ENCODE data around the gene RASD2. TPM values are rescaled to one million over a fixed set of nuclear protein-coding genes. Genes with fewer than 3 reads are reported as not detected.

RASD2 gene
- total RNA-seq, 1 donor from 2014 or later, result 0.45 TPM

DNA sequence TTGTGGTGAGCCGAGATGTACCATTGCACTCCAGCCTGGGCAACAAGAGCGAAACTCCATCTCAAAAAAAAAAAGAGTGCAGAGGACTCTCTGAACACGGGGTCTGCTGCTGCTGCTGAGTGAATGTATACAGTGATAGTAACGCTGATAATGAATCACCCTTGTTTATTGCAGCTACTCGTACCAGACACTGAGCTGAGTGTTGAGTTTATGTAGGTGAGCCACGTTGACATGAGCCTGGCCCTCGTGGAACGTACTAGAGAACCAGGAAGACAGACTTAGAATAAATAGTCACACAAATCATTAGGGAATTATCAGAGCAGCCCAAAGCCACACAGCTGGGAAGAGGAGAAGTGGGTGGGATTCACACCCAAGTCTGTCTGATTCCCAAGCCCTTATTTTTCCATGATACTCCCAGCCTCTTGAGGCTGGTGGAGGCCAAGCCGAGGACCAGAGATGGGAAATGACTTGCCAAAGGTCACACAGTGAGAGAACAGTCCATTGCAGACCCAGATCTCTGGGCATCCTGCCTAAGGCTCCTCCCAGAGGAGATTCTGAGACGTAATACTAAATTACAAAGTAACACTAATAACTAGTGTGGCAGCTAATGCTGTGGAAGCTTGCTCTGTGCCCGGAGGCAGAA lies 41.7 kb downstream of the RASD2 start:
- no peak for DNase-seq (ENCODE audit: low read depth)

DNA sequence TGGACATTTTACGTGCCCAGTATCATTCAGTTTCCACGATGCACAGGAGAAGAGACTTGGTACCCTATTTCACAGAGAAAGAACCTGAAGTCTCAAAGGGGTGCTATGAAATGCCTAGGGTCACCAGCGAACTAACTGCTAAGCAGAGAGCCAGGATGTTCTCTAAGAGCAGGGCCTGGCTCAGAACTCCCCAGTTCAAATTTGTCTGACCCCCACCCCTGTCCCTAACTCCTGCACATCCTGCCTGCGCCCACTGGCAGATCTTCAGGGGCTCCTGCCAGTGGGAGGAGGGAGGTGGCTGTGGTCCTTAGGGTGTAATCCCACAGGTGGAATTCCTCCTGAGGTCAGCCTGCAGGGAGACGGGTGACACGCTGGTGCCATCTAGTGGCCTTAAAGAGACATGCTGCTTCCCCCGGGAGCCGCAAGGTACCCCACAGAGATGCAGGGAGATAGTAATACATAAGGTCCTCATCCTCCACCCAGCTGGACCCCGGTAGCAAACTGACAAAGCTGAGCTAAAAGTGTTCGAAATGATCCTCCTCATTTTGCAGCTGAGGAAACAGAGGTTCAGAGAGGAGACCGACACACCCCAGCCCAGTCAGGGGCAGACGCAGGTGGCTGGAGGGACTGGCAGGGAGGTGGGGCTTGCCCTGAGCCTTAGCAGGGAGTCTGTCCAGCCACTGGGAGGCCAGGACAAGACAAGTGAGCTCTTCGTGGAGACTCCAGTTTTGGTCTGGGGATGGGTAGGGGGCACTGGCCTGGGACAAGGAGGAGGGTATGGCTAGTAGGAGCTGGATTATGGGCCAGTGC lies 42.4 kb downstream of the RASD2 start:
- DNase-seq (ENCODE audit: low read depth), result peak; percentile 68

DNA sequence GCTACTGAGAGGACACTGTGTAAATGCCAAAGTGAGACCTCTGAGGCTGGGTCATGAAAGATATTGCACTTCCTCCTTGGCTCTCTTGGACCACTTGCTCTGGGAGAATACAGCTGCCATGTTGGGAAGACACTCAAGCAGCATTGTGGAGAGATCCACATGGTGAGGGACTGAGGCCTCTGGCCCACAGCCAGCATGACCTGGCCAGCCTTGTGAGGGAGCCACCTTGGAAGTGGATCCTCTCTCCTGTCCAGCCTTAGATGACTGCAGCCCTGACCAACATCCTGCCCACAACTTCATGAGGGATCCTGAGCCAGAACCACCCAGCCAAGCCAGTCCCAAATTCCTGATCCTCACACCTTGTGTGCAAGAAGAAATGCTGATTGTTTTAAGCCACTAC lies 46.1 kb downstream of the RASD2 start:
- DNase-seq (ENCODE audit: low read depth), result no peak

DNA sequence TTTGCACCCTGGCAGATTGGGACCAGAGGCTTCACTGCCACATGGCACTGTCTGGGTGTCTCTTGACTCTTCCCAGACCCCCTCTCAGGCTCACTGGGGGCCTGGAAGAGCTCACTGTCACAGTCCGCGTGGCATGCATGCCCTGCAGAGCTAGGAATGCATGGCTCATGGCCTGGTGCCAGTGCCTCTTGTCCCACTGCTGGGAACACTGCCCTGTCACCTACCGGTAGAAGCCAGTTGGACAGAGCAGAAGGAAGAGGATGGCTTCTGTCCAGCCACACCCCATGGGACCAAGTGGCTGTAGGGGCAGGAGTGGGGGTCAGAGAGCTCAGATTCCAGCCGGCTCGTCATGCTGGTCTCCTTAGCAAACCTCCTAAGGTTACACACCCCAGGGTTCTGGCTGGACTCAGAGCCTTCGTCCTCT lies 46.8 kb downstream of the RASD2 start:
- peak; percentile 57 for DNase-seq (ENCODE audit: low read depth)

DNA sequence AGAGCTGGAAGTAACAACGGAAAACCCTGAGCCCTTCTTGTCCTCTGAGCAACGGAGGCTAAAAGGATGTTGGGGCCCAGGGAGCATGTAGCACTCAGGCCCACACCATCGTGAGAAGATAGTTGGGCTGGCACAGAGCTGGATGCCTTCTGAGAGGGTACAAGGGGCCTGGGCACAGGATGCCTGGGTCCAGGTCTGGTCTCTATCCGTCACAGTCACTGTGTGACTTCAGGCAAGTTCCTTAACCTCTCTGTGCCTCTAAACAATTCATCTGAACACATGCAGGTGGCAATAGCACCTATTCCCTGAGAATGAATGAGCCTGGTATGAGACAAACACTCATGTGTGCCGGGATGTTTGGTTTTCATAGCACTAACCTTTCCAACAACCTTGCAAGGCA lies 47.3 kb downstream of the RASD2 start:
- DNase-seq (ENCODE audit: low read depth), result no peak

DNA sequence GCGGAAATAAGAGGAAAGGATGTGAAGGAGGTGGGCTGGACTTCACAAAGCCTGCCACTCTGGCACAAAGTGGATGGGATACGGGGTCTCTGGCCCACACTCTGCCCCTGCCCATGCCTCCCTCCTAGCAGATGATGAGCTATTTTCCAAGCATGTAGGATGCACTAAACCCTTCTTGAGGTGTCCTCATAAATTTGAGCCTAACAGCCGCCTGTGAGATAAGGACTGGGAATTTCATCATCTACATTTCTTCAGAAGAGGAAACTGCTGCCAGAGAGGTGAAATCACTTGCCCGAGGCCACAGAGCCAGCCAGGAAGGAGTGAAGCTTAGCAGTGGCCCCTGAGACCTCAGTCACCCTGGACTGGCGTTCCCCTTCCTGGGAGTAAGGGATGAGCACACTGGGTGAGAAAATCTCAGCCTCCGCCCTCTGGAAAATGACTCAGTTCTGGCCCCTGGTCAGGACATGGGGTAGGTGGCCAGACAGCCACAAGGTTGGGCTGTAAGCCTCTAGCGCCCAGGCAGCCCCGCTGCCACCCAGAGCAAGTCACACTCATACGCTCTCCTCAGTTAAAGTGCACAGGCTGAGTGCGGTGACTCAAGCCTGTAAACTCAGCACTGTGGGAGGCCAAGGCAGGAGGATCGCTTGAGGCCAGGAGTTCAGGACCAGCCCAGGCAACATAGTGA lies 48.6 kb downstream of the RASD2 start:
- peak; percentile 58 for DNase-seq (ENCODE audit: low read depth)

DNA sequence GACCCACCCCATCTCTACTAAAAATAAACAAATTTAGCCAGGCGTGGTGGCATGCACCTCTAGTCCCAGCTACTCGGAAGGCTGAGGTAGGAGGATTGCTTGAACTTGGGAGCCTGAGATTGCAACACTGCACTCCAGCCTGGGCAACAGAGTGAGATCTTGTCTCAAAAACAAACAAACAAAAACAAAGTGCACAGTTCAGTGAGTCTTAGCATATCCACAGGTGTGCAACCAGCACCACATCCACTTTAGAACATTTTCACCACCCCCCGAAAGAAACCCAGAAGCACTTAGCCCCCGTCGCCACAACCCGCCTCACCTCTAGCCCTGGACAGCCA lies 49.1 kb downstream of the RASD2 start:
- no peak for DNase-seq (ENCODE audit: low read depth)

DNA sequence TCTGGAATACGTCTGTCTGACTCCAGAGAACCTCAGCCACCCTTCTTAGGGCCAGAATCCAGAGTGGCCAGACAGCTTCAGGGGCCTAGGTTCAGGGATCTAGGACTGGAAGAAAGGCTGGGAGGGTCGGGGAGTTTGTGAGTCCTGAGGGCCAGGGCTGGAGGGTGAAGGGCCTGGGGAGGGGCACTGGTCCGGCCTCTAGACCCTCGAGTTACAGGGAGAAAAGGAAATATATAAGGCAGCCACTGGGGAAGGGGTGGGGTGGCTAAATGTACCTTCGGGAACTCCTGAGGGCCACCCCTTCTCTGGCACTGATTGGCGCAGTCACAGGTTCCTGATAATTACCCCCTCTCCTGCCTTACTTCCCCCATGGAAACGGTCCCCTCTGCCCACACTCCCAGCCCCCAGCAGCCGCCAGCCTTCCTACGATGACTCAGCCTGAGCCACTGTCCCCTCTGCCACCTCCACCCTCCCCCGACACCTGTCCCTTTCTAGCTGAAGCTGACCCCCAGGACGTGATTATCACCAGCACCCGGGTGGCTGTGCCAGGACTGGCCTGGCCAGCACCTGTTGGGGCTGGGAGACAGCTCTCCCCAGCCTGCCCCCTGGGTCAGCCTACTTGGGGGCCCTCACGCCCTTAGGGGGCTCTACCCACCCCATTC lies 50.1 kb downstream of the RASD2 start:
- DNase-seq (ENCODE audit: low read depth), result peak; percentile 38

DNA sequence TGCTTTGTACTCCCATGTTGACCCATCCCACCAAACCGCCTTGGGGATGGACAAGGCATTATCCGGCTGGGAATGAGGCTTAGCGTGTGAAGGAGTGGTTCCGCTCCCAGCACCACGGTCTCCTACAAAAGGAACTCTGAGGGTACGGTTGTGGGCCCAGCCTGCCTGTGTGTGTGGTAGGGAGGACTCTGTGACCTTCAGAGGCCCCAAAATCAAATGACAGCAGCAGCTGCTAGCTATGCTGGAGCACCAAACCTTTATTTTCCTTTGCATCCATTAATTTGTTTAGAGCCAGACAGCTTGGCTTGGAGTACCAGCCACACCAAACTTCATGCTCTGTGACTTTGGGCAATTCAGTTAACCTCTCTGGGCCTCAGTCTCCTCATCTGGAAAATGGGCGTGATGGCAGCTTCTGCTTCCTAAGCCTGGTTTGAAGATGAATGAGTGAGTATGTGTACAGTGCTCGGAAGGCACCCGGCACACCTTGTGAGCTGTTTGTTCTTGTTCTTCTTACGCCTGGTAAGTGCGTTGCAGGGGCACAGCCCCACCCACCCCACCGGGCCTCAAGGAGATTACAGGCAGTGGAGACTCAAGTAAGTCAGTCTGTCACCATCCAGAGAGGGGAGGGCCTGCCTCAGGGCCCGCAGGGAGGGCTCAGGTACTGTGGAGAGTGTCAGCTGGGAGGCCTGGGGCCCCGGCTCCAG lies 51.2 kb downstream of the RASD2 start:
- peak; percentile 64 for DNase-seq (ENCODE audit: low read depth)

DNA sequence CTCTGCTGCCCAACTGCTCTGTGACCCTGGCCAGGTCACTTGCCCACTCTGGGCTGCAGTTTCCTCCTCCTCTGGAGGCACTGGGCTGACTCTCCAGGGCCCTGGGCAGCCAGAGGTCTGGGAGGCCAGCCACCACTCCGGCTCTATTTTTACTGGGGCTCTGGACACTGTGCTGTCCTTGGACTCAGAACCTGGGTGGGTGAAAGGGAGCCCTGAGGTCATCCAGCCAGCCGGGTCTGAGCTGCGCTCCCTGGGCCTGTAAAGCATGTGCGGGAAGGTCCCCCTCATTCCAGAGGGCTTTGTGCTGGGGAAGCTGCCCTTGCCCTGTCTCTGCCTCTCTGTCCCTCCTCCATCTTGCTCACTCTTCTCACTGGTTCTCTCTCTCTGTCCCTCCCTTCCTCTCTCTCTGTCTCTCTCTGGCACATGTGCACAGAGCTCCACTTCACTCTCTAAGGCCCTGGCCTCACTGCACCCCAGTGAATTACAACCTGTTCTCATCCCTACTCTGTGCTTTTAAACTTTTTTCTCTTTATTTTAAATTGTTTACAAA lies 51.9 kb downstream of the RASD2 start:
- no peak for DNase-seq (ENCODE audit: low read depth)

DNA sequence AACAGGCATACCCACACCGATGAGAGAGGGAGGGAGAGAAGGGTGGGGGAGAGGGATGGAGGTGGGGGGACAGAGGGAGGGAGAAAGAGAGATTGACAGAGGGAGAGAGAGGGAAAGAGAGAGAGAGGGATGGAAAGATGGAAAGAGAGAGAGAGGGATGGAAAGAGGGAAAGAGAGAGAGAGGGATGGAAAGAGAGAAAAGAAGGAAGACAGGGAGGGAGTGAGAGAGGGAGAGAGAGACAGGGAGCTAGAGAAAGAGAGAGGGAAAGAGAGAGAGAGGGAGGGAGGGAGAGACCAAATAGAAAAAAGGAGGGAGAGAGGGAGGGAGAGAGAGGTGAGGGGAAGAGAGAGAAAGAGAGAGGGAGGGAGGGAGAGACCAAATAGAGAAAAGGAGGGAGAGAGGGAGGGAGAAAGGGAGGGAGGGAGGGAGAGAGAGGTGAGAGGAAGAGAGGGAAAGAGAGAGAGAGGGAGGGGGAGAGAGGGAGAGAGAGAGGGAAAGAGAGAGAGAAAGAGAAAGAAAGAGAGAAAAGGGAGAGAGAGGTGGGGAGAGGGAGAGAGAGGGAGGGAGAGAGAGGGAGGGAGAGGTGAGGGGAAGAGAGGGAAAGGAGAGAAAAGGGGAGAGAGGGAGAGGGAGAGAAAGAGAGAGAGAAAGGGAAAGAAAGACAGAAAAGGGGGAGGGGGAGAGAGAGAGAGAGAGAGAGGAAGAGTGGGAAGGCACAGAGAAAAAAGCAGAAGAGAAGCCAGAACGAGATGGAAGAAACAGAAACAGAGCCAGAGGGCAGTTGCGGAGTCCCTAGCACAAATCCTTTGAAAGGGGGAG lies 52.6 kb downstream of the RASD2 start:
- no peak for DNase-seq (ENCODE audit: low read depth)

DNA sequence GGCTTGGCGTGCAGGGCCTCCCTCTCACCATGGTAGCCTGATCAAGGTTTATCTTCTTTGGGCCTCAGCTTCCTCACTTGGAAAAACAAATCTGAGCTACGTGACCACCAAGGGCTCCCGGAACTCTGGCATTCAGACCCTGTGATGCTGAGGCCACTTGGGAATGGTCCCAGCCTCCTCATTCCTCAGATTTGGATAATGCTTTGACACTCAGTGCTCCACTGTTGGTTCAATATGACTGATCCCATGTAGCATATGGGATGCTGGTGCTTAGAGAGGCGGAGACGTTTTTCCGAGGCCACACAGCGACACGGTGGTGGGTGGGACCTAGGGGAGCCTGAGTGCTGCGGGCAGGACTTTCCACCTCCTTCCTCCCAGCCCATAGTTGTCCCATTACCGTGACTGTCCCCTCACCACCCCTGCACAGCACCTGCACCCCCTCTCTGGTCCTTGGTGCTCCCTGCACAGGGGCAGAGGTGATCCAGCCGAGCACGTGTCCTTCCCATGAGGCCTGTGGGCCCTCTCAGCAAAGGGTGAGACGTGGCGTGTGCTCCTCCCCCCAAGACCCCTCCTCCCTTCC lies 53.4 kb downstream of the RASD2 start:
- DNase-seq (ENCODE audit: low read depth), result no peak

DNA sequence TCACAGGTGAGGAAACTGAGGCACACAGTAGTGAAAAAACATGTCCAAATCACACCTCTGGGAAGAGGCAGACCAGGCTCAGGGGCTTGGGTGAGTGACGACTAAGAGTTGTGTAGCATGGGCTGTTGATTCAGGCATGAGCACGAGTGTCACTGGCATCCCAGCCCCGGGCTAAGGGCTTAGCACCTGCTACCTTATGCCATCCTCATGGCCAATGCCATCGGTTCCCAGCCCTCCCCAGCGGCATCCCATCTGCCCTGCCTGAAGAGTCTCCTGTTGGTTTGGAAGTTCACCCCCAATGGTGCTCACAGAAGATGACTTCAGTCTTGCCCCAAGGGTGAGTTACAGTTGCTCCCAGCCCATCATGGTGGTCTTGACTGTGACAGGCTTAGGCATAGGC lies 54.1 kb downstream of the RASD2 start:
- DNase-seq (ENCODE audit: low read depth), result no peak

DNA sequence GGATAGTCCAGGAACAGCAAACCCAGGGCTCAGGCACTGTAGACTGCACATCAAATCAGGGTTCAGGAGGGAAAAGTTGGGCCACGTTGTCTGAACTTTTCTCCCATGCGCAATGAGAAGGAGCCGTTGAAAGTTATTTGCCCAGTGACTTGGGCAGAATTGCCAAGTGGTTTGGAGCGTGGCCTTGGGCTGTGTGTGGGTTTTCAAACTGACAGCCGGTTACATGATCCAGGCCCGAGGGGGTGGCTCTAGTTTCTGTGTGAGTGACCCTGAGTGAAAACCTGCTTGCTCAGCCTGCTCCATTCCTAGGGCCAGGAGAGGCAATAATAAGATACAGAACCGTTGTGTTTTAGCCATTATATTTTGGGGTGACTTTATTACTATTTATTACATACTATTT lies 56.2 kb downstream of the RASD2 start:
- DNase-seq (ENCODE audit: low read depth), result peak; percentile 69

DNA sequence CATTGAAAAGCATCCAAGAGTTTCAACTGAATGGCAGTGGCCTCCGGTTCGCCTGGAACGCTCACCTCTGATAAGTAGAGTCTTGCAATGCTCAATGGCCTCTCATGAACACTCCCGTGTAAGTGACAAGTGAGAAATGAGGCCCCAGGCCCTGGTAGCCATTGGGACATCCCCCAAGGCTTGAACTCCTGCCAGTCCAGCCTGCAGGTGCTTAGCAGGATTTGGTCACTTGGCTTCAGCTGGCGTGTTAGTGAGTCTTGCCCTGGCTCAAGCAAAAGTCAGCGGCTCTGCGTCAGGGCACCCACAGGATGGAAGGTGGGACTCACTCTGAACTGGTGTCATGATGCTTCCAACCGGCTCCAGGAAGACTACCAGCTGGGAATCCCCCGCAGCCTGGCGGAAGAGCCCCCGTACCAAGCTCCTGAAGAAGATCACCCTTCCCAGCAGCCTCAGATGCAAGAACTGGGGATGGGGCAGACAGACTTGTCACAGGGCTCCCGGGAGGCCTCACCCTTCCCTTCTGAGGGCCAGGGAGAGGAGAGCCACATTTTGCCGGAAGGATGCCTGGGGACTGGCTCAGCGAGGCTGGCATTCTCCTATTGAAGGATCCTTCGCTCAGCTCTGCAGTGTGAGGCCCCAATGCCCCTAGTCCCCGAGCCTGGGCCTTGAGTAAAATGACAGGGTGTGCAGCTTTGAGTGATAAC lies 57.2 kb downstream of the RASD2 start:
- DNase-seq (ENCODE audit: low read depth), result no peak

DNA sequence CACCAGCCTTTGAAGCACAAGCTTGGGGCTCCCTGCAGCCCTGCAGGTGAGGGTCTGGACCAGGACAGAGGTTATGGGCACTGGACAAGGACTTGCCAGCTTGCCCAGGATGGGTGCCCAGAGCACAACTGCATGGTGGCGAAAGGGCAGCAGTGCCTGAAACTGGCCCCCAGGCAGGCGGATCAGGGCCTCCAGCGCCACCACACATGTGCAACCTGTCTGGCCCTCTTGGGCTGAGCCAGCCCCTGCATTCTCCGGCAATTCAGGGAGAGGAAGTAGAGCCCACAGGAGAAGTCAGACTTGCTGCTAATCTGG lies 57.7 kb downstream of the RASD2 start:
- DNase-seq (ENCODE audit: low read depth), result no peak

DNA sequence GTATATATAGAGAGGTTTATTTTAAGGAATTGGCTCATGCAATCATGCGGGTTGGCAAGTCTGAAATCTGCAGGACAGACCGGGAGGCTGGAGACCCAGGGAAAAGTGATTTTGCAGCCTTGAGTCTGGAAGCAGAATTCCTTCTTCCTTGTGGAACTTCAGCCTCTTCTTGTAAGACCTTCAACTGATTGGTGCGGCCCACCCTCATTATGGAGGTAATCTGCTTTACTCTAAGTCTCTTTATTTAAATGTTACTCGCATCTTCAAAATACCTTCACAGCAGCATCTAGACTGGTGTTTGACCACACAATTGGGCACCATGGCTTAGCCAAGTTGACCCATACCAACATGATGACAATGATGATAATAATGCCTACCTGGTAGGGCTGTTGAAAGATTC lies 58.7 kb downstream of the RASD2 start:
- no peak for DNase-seq (ENCODE audit: low read depth)

DNA sequence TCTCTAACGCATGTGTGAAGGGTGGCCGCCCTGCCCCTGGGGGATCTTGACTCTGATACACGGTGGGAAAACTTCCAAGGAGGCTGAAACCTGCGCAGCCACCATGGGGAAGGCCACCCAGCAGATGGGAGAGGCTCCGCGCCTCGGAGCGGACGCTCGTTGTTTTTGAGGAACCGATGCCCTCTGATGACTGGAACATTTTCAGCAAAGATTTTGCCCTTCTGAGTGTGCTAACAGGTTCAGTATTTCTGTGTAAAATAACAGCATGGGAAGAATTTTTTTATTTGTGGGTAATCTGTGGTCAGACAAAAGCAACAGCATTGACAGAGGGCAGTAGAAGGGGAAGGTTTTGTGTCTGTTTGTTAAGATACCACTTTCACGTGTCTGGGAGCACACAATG lies 59.8 kb downstream of the RASD2 start:
- DNase-seq (ENCODE audit: low read depth), result no peak

DNA sequence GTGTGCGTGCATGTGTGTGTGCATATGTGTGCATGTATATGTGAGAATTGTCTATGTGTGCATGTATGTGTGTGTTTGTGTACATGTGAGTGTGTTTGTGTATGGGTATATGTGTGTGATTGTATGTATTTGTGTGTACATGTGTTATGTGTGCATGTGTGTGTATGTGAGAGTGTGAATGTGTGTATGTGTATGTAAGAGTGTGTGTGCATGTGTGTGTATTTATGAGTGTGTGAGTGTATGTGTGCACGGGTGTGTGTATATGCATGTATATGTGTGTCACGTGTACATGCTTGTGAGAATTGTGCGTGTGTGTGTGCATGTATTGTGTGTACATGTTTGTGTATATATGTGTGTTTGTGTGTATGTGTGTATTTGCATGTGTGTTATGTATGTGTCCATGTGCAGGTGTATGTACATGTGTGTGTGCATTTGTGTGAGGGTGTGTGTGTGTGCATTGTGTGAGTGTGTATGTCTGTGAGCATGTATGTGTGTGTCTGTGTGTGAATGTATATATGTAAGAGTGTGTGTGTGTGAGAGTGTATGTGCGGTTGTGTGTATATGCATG lies 60.5 kb downstream of the RASD2 start:
- no peak for DNase-seq (ENCODE audit: low read depth)

Measured in myocyte (in vitro differentiated cells).